Stimulated activated CD8-positive, alpha-beta memory T cell treated with anti-CD3 and anti-CD28 coated beads, Interleukin-15, amount 100 ng/mL, for 1 hour (primary cell): ENCODE measurements around the gene CIDEB.

Source experiments
- DNase-seq: peaks from one replicate; pipeline ENCODE4 v3.0.0-alpha.2; 2020; ENCODE audit warnings: low read depth

Gene CIDEB

GRCh38 chr14:24312736-24313507, 5.1 kb upstream of the CIDEB start:
- no peak for DNase-seq

- DNase-seq = no peak
Observed at GRCh38 chr14:24311837-24312615, 4.2 kb upstream of the CIDEB start.

DNA sequence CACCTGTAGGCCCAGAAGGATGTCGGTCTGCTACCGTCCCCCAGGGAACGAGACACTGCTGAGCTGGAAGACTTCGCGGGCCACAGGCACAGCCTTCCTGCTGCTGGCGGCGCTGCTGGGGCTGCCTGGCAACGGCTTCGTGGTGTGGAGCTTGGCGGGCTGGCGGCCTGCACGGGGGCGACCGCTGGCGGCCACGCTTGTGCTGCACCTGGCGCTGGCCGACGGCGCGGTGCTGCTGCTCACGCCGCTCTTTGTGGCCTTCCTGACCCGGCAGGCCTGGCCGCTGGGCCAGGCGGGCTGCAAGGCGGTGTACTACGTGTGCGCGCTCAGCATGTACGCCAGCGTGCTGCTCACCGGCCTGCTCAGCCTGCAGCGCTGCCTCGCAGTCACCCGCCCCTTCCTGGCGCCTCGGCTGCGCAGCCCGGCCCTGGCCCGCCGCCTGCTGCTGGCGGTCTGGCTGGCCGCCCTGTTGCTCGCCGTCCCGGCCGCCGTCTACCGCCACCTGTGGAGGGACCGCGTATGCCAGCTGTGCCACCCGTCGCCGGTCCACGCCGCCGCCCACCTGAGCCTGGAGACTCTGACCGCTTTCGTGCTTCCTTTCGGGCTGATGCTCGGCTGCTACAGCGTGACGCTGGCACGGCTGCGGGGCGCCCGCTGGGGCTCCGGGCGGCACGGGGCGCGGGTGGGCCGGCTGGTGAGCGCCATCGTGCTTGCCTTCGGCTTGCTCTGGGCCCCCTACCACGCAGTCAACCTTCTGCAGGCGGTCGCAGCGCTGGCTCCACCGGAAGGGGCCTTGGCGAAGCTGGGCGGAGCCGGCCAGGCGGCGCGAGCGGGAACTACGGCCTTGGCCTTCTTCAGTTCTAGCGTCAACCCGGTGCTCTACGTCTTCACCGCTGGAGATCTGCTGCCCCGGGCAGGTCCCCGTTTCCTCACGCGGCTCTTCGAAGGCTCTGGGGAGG, 3.1 kb upstream of the CIDEB start, which contains the start of gene LTB4R:
TSS of gene LTB4R (plus strand) at position 857 of the 959 bp plus-strand sequence. CDS start 4,150 bp downstream, outside the sequence.
- DNase-seq = no peak

DNA sequence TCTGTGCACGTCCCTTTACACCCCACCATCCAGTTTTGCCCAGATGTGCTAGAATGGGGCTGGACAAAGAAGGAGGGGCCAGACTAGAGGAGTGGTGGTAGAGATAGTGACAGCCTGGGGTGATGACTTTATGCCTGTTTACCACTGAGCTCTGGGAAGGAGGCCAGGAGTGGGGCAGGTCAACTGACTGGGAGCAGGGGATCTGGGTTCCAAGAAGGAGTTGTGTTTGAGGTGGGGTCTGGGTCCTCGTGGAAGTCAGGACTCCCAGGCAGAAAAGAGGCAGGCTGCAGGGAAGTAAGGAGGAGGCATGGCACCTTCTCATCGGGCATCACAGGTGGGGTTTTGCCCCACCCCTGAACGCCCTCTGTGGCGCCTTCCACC, 2.5 kb upstream of the CIDEB start:
- DNase-seq = no peak

GRCh38 chr14:24309538-24310264, 1.9 kb upstream of the CIDEB start, which contains the start of gene LTB4R2:
Gene LTB4R2 (plus strand): TSS chr14:24310140. CDS start chr14:24310665, 525 bp downstream.
- no peak for DNase-seq

DNA sequence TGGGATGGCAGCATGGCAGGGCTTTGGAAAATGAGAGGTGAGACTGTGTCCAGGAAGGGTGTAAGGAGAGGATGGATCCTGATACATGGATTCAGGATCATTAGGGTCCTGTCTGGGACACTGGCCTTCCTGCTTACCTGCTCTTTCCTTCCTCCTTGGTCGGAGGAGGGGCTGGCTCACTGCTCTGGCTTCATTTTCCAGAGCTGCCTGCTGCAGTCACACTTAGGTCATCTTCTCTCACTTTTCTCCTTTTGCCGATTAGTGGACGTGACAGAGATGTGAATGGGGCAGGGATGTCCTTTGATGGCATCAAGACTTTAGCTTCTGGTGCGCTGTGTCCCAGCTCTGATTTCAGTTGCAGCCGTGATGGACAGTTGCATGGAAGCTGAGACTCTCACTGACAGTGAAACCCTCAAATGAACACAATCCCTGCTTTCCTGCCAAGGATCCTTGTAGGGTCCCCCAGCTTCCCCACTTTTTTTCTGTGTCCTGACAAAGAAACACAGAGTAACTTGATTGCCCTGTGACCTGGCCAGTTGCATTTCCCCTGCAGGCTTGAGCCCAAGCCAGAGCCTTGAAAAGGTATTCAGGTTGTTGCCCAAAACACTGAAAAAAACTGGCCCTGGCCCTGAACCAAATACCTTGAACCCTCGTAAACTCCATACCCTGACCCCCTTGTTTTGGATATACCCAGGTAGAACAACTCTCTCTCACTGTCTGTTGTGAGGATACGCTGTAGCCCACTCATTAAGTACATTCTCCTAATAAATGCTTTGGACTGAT, 756 bp upstream of the CIDEB start:
- no peak for DNase-seq

DNA sequence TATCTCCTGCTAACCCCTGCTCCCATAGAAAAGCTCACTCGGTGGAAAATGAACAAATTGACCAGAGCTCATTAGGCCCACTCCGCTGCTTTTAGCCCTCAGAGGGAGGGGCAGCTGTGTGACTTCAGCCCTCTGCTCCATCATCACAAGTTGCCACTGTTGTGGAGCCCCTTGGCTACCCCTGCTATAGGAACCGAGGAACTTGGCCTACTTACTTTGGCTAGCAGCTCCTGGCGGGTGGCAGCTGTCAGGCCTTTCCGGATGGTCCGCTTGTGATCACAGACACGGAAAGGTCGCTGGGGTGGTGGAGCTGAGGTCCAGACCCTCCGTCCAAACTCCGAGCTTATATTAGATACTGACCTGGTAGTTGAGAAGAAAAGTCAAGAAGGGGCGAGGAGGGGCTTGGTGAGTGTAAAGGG, 612 bp downstream of the CIDEB start:
- no peak for DNase-seq

- no peak for DNase-seq
Observed at GRCh38 chr14:24304019-24304387, 3.8 kb downstream of the CIDEB start.

DNA sequence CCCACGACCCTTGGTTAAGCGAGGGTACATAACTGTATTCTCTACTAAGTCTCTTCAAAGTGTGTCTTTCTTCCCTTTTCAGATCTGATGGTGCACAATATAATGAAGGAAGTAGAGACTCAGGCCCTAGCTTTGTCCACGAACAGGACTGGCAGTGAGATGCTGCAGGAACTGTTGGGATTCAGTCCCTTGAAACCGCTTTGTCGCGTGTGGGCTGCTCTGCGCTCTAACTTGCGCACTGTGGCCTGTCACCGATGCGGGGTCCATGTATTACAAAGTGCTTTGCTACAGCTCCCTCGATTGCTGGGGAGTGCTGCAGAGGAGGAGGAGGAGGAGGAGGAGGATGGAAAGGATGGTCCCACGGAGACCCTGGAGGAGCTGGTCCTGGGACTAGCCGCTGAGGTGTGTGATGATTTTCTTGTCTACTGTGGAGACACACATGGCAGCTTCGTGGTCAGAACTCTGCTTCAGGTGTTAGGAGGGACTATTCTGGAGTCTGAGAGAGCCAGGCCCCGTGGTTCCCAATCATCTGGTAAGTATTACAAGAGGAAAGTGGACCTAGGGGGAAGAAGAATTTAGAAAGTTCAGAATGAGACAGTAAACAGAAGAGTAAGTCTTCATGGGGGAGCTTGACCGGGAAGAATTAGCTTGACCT, 7.3 kb downstream of the CIDEB start:
- no peak for DNase-seq

- peak; percentile 91 for DNase-seq
Observed at GRCh38 chr14:24299255-24300191, 8.3 kb downstream of the CIDEB start, which contains the start of the genes DHRS1 and NOP9. Gene DHRS1 (minus strand): TSS chr14:24299780. CDS start chr14:24299106, 674 bp downstream. Gene NOP9 (plus strand): TSS chr14:24299850. CDS start chr14:24299955, 105 bp downstream.

GRCh38 chr14:24298892-24299254, 8.9 kb downstream of the CIDEB start:
- no peak for DNase-seq

- no peak for DNase-seq
Observed at GRCh38 chr14:24297190-24297964, 10.4 kb downstream of the CIDEB start.

DNA sequence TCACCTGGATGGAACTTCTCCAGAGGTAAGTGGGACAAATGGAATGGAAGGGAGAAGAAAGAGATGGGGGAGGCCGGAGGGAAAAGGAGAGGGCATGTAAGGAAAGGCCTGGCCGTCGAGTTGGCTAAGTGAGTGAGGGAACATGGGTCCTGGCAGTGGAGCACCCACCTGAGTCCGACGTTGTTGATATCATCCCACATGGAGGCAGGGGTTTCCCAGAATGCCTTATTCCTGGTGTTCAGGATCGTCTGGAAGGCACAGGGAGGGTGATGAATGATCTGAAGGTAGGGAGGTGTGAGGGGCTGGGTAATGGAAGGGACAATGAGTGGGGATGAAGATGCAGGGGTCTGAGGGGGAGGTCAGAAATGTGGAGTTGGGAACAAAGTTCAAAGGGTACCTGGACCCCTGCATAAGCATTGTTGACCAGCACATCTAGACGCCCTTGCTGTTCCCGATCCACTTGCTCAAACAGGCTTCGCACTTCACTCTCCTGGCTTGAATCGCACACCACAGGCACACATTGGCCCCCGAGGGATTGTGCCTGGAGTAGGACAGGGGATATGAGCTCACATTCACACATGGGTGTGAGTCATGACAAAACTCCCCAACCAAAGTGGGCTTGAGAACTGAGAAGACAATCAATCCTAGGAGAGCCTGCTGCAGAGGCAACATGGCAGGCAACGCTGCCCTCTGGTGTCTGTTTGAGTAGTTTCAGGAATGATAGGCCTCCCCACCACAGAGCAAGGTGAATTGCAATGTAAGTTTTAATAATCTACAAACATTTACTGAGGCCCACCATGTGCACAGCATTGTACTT, 11.2 kb downstream of the CIDEB start:
- peak; percentile 40 for DNase-seq

DNA sequence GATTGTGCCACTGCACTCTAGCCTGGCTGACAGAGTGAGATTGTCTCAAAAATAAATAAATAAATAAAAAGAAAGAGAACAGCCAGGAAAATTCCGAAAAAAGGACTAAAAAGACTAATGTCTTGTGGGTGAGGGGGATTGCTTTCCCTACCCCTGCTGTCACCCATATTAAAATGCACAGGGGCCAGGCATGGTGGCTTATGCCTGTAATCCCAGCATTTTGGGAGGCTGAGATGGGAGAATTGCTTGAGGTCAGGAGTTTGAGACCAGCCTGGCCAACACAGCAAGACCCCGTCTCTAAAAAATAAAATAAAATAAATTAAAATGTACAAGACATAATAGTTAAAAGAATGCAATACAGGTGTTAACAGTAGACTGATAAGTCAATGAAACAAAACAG, 14.3 kb downstream of the CIDEB start:
- DNase-seq = no peak

- no peak for DNase-seq
Observed at GRCh38 chr14:24292118-24292807, 15.5 kb downstream of the CIDEB start.

DNA sequence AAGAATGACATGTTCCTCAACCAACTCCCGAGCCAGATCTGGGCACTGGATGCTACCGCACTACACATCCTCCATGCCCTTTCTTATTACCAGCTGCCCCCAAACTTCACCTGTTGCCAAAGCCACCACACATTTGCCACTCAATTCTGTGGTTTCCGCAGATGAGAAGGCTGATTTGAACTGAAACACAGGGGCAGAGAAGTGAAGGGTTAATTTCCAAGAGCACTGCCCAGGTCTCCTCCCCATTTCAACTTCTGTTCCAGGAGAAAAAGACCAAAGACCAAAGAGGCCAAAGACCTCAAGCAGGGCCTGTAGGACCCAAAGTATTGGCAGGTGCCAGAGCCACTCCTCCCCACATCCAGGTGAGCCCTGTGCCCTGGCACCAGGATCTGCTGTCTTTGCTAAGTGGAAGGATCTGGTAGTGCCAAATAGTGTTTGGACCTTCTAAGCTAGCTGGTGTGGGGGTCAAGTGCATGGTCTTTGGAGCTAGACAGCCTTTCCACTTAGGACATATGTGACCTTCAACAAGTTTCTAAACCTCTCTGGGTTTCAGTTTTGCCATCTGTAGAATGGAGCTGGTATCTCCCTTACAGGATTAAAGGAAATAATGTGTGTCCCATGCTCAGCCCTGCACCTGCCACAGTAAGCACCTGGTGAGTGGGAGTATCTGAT, 16.2 kb downstream of the CIDEB start:
- DNase-seq = no peak
